ENCODE measurements around the gene TEPSIN.

DNA sequence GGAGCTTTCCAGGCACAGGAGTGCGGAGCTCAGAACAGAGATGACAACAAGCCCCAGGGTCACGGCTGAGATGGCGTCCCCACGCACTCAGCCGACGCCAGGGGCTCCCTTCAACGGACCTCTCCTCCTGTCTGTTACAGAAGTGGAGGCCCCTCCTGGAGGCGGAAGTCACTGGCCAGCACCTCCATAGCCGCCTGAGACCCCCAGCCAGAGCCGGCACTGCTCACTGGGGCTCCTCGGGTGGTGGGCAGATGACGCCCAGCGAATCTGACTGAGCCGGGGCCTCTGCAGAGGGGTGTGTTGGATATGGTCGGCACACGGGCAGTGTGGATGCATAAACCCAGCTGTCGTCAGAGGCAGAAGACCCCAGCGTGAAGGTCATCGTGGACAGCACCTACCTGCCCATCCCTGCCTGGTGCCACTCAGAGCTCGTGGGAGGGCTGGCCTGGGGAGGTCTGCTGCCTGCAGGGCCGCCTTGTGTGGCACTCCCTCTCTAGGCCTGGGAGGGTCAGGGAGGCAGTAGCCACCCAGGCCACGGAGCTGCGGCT, 20.3 kb upstream of the TEPSIN start:
- TF ChIP-seq SRF (IDR thresholded peaks at IDR 0.05; ENCODE audit: low read depth, low read length): no peak
- TF ChIP-seq, protein P1, sequence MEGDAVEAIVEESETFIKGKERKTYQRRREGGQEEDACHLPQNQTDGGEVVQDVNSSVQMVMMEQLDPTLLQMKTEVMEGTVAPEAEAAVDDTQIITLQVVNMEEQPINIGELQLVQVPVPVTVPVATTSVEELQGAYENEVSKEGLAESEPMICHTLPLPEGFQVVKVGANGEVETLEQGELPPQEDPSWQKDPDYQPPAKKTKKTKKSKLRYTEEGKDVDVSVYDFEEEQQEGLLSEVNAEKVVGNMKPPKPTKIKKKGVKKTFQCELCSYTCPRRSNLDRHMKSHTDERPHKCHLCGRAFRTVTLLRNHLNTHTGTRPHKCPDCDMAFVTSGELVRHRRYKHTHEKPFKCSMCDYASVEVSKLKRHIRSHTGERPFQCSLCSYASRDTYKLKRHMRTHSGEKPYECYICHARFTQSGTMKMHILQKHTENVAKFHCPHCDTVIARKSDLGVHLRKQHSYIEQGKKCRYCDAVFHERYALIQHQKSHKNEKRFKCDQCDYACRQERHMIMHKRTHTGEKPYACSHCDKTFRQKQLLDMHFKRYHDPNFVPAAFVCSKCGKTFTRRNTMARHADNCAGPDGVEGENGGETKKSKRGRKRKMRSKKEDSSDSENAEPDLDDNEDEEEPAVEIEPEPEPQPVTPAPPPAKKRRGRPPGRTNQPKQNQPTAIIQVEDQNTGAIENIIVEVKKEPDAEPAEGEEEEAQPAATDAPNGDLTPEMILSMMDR (IDR thresholded peaks at IDR 0.05; ENCODE audit: control extremely low read depth in 1 of 3, insufficient read depth in 1 of 3, low read depth in 1 of 3, low read length in 3 of 3): no peak
- no peak for TF ChIP-seq NRF1 (IDR thresholded peaks at IDR 0.05; ENCODE audit: low read depth, low read length)
- TF ChIP-seq POLR2AphosphoS5 (IDR thresholded peaks at IDR 0.05; ENCODE audit: low read depth, low read length): no peak
- no peak for TF ChIP-seq FOSL1 (IDR thresholded peaks at IDR 0.05; ENCODE audit: insufficient read depth, low read depth, low read length)
- TF ChIP-seq RXRA (IDR thresholded peaks at IDR 0.05; ENCODE audit: insufficient read depth, low read depth, low read length): no peak
- TF ChIP-seq RAD21 (IDR thresholded peaks at IDR 0.05 in 1 of 2, conservative IDR thresholded peaks at IDR 0.05 in 1 of 2; ENCODE audit: low read depth in 2 of 2, low read length in 2 of 2): no peak
- TF ChIP-seq, protein P2, sequence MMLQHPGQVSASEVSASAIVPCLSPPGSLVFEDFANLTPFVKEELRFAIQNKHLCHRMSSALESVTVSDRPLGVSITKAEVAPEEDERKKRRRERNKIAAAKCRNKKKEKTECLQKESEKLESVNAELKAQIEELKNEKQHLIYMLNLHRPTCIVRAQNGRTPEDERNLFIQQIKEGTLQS (IDR thresholded peaks at IDR 0.05; ENCODE audit: insufficient read depth, low read depth, low read length): no peak
- TF ChIP-seq TAF1 (IDR thresholded peaks at IDR 0.05; ENCODE audit: low read depth, low read length): no peak

Data from H1 (cell line).